Measurements from ENCODE around the gene SLC51A.
"Not testable (repeated sequence)": the region's sequence is repeated elsewhere in the genome, so short reads cannot be mapped to it uniquely, and the experiment has no call there.

The SLC51A gene

DNA sequence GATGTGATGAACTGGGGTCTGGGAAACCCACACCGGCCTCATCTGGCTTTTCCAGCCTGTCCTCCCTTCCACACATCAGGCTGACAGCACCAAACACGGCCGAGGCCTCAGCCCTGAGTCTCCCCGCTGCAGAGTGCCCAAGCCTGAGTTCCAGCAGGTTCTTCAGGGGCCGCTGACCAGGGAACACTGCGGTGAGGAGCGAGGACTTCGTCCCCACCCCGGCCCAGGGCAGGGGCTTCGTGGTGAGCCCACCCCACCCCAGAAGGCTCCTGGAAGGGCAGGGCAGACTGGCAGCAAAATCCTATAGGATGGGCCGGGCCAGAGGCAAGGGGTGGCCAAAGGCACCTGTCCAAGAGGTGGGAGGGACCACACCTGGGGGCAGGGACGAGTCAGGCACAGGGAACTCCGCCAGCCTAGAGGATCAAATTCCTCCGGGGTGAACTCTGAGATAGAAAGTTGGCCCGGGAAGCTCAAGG, at the start of gene SLC51A:
TSS of gene SLC51A (plus strand) at position 446 of the 476 bp plus-strand sequence. CDS start 179 bp downstream, outside the sequence.
- DNase-seq (ENCODE audit: low read depth in 2 of 2), result no peak

DNA sequence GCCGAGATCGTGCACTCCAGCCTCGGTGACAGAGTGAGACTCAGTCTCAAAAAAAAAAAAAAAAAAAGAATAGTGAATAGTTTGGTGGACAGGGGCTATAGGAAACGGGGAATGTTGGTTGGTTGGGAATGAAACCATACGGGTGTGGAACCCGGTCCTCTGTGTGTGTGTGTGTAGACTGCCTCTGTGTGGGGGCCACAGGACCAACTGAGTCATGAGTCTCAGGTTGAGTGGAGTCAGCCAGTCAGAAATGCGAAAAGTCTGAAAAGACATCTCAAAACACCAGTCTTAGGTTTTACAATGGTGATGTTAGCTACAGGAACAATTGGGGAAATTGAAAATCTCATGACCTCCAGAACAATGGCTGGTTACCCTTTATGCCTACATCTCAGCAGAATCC, 49.6 kb upstream of the SLC51A start:
- no peak for DNase-seq (ENCODE audit: low read depth in 2 of 2)

DNA sequence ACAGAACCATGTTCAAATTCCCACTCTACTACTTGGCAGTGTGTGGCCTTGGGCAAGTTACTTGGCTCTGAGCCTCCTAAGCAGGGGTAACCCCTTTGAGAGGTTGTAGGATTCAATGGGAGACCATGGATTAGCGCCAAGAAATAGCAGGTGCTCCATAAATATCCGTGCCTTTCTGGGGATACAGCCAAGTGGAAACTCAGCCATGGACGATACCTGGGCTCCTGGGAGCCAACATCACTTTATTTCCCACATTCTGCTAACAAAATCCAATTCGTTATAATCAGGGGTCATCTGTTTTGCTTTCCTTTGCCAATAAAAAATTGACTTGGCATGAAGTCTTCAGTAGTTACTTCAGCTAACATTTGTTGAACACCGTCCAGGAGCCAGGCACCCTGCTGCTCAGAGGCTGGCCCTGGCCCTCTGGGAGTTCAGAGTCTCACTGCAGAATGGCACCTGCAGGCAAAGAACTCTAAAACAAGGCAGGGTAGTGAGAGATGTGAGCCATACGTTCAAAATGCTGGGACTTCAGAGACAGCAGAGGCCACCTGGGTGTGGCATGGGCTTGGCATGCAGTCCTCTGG, 47.4 kb upstream of the SLC51A start:
- no peak for DNase-seq (ENCODE audit: low read depth in 2 of 2)

GRCh38 chr3:196169836-196170240, 46.5 kb upstream of the SLC51A start:
- DNase-seq (ENCODE audit: low read depth in 2 of 2), result no peak

DNA sequence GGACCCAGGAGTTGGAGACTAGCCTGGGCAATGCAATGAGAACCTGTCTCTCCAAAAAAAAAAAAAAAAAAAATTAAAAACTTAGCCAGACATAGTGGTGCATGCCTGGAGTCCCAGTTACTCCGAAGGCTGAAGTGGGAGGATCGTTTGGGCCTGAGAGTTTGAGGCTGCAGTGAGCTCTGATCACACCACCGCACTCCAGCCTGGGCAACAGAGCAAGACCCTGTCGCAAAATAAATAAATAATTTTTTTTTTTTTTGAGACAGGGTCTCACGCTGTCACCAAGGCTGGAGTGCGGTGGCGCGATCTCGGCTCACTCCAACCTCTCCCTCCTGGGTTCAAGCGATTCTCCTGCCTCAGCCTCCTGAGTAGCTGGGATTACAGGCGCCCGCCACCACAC, 46.0 kb upstream of the SLC51A start:
- DNase-seq (ENCODE audit: low read depth in 2 of 2), result not testable (repeated sequence)

GRCh38 chr3:196174652-196175051, 41.7 kb upstream of the SLC51A start:
- DNase-seq (ENCODE audit: low read depth in 2 of 2), result no peak

DNA sequence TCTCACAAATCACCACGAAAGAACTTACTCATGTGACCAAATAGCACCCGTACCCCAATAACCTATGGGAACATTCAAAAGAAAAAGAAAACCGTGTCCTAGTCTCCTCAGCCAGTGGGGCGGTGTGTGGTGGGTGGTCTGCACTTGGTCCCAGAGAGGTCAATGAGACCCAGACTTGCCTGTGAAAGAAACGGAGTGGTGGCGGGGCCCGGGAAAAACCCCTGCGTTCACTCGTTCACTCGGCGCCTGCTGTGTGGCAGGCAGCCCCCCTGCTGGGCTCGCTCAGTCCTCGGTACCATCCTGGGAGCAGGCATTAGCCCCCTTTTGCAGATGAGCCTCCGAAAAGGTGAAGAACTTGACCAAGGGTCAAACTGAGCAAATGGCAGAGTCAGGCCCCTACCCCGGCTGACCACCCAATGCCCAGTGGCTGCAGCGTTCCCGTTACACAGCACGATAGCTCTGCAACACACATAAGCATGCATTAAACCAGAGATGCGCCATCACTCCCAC, 41.2 kb upstream of the SLC51A start:
- no peak for DNase-seq (ENCODE audit: low read depth in 2 of 2)

GRCh38 chr3:196175722-196176121, 40.6 kb upstream of the SLC51A start:
- no peak for DNase-seq (ENCODE audit: low read depth in 2 of 2)

- no peak for DNase-seq (ENCODE audit: low read depth in 2 of 2)
Measured at GRCh38 chr3:196177567-196177966, 38.8 kb upstream of the SLC51A start.

GRCh38 chr3:196177967-196178366, 38.4 kb upstream of the SLC51A start:
- DNase-seq (ENCODE audit: low read depth in 2 of 2), result no peak

DNA sequence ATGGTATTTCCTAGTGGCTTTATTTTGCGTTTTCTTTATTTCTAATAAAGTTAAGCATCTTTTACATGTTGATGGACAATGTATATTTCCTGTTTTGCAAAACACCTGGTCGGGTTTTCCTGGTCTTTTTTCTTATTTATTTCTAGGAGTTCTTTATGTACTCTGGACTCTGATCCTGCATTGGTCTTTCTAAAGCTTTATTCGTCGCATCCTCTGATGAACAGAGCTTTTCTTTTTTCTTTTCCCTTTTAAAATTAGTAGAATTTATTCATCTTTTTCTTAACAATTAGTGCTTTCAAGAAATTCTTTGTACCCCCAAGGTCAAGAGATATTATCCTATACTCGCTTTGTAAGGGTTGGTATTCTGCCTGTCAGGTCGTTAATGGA, 37.3 kb upstream of the SLC51A start:
- no peak for DNase-seq (ENCODE audit: low read depth in 2 of 2)

DNA sequence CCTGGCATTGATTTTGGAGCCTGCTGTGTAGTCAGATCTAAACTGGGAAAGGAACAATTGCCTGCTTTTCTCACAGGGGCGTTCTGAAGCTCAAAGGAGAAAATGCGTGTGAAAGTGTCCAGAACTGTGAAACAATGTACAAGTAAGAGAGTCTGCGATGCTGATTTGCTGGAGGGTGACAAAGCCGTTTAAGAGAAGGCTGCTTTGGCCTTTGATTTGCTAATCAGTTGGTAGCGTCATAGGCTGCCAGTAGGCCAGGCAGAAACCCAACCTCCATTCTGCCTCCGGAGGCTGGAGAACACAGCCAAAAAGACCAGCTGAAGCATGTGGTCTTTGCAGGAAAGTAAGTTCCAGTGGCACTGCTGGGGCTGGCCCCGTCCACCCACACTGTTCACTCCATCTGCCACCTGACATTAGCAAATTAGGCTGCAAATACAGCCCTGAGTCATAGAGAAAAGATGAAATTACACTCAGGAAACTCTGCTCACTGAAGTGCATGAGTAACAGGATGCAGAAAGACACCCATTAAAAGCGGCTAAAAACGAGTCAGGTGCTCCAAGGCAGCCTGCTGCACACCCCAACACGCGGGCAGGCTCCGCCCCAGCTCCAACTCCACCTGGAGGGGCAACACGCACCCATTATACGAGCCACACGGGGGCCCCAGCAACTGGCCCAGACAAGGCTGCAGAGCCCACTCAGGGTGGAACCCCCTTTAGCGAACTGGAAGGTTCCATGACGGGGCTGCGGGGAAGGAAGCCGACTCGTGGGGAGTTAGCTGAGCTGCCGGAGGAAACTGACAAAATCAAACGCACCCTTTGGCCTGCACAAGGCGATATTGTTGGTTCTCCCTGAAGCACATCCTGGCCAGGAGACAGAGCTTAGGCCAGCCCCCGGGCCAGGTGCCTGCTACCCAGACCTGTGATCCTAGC, 36.7 kb upstream of the SLC51A start:
- no peak for DNase-seq (ENCODE audit: low read depth in 2 of 2)

DNA sequence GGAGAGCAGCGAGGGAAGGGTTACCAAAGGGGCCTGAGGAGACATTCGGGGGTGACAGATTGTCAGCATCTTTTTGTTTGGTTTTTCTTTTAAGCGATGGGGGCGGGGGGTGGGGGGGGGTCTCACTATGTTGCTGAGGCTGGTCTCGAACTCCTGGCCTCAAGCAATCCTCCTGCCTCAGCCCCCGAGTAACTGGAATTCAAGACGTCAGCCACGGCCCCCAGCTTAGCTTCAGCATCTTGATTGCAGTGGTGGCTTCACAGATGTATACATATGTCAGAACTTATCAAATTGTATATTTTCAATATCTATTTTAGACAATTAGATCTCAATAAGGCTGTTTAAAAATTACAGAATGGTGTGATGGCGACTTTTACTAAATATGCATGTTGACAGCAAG, 36.0 kb upstream of the SLC51A start:
- DNase-seq (ENCODE audit: low read depth in 2 of 2), result no peak

DNA sequence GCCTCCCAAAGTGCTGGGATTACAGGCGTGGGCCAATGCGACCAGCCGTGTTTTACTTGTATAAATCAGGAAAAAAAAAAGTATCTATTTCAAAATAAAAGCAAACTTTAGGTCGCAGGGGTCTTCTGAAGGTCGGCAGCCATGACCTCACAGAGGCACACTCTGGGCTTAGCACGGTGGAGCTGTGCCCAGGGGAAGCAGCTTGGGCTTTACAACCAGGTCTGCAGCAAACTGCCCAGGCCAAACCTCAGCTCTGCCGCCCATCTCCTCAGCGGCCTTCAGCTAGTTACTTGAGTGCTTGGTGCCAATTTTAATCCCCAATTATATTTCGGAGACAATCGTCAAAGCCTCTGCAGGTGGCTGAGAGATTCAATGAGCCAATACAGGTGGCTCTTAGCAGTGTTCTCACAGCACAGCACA, 35.2 kb upstream of the SLC51A start:
- DNase-seq (ENCODE audit: low read depth in 2 of 2), result no peak

DNA sequence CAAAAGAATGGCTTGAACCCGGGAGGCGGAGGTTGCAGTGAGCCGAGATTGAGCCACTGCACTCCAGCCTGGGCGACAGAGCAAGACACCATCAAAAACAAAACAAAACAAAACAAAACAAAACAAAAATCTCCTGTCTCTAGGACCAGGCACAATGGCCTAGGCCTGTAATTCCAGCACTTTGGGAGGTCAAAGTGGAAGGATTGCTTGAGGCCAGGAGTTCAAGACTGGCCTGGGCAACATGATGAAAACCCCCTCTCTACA, 32.2 kb upstream of the SLC51A start:
- not testable (repeated sequence) for DNase-seq (ENCODE audit: low read depth in 2 of 2)

DNA sequence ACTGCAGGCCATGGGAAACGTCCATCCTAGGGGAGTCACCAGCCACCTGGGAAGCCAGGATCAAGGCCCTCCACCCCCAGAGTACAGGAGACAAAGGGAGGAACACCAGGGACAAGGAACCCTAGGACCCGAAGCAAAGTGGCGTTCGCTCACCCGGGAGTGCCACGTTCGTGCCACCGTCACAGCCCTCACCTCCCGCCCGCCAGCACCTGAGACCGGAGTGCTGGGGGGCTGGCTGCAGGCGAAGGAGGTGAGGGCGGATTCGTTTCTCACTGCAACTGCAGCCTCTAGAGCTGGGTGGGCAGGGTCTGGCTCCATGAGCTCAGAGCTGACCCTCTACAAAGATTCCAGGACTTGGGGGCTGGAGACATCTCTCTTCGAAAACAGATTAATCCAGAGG, 31.5 kb upstream of the SLC51A start:
- DNase-seq (ENCODE audit: low read depth in 2 of 2), result no peak

- DNase-seq (ENCODE audit: low read depth in 2 of 2), result no peak
Measured at GRCh38 chr3:196186651-196187573, 29.4 kb upstream of the SLC51A start.

DNA sequence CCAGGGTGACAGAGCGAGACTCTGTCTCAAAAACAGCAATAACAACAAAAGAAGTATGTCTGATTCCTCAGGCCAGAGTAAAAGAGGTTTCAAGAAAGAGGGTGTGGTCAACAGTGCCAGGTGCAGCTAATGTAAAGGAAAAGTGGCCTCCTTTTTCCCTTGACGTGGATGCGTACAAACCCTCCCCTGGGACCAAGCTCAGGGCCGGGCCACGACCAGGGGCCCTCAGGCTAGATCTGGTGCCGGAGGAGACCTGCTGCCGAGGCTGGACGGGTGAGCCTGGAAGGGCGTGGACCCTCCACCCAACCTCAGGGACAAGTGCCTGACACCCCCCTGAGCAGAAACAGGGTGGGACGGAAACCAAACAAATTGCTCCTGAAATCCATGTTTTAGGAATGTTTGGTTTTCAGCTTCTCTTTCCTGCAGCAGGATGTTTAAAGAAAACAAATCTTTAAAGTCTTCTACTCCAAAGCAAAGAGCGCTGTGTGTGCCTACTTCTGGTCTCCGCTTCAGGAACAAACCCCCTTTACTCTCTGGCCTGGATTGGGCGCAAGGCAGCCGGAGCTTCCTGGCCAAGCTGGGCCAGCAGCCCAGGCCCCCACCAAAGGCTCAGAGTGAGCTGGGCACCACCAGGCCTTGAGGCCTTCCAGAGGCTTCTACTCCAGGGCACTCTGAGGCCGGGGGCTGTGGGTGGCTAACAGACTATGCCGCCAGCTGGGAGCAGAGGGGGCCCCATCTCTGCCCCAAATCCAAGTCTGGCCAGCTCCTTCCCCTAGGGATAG, 26.6 kb upstream of the SLC51A start:
- DNase-seq (ENCODE audit: low read depth in 2 of 2), result no peak

GRCh38 chr3:196192036-196192523, 24.3 kb upstream of the SLC51A start:
- no peak for DNase-seq (ENCODE audit: low read depth in 2 of 2)

GRCh38 chr3:196192524-196193051, 23.7 kb upstream of the SLC51A start:
- DNase-seq (ENCODE audit: low read depth in 2 of 2), result no peak
